Endothelial cell of umbilical vein (primary cell): ENCODE measurements around the gene CHRNA9. TPM values are rescaled to one million over a fixed set of nuclear protein-coding genes. Genes with fewer than 3 reads are reported as not detected.

ENCODE experiments used
- BruUV-seq: library from RNA; stranded (reverse); fragments of 400-500 nt; replicated peaks from 2 replicates; lab custom pipeline; 2021; lab: Mats Ljungman, UMichigan
- CTCF ChIA-PET: fragments of 300-600, 350-600 bp; sonication (Branson Sonifier 250); formaldehyde crosslinking; loops from one replicate; lab custom pipeline; 2021; ENCODE audit warnings: antibody characterized with exemption, inconsistent platforms; lab: Charles Lee
- POLR2A ChIA-PET: fragments of 300-600, 350-600 bp; sonication (Branson Sonifier 250); formaldehyde crosslinking; loops from one replicate; lab custom pipeline; 2021; ENCODE audit warnings: antibody characterized with exemption, inconsistent platforms; lab: Charles Lee
- DNase-seq: peaks from one replicate; pipeline ENCODE4 v3.0.0-alpha.2; 2011; ENCODE audit warnings: low read depth, low spot score
- FAIRE-seq: peaks from 2 replicates; lab custom pipeline; 2011; peaks lifted over from hg19 to GRCh38; lab: Jason Lieb, UNC
- H2AFZ ChIP-seq: 2 replicates; pipeline ENCODE4 v1.6.0; 2012; ENCODE audit warnings: low read depth, low read length, control low read depth, inconsistent platforms
- H3K27ac ChIP-seq: 2 replicates; pipeline ENCODE4 v1.5.1; 2011; ENCODE audit warnings: low read depth, mild to moderate bottlenecking, control low read depth, low read length, moderate library complexity; ENCODE audit not compliant: insufficient read depth
- H3K27me3 ChIP-seq, 2 experiments: 2 replicates each; pipeline versions ENCODE4 v1.6.0 to v1.6.1; 2011; ENCODE audit warnings: low read length in 2 of 2, mixed read lengths in 1 of 2; ENCODE audit not compliant: control insufficient read depth in 2 of 2, insufficient read depth in 2 of 2
- H3K36me3 ChIP-seq, 2 experiments: 2 replicates in 1 of 2; 3 replicates in 1 of 2; pipeline ENCODE4 v1.5.1; 2011; ENCODE audit warnings: low read length in 2 of 2, mild to moderate bottlenecking in 1 of 2, moderate library complexity in 1 of 2; ENCODE audit not compliant: control insufficient read depth in 2 of 2, insufficient read depth in 2 of 2; ENCODE audit errors: extremely low read depth in 1 of 2
- H3K4me1 ChIP-seq: 3 replicates; pipeline ENCODE4 v1.5.1; 2011; ENCODE audit warnings: mild to moderate bottlenecking, low read length; ENCODE audit not compliant: control insufficient read depth, insufficient read depth; ENCODE audit errors: extremely low read depth
- H3K4me2 ChIP-seq: 2 replicates; pipeline ENCODE4 v1.6.1; 2011; ENCODE audit warnings: low read length, control low read depth, mixed read lengths; ENCODE audit not compliant: insufficient read depth
- H3K4me3 ChIP-seq, 3 experiments: fragments of 200-600 bp in 1 of 3; sonication (generic), shearing (Covaris generic) in 1 of 3; replicated peaks in 1 of 3; 2 replicates each; pipeline ENCODE4 v1.5.1; 2011 to 2016; ENCODE audit warnings: control low read depth in 3 of 3, low read length in 3 of 3, mild to moderate bottlenecking in 2 of 3, inconsistent platforms in 1 of 3, low read depth in 1 of 3, moderate library complexity in 1 of 3; ENCODE audit not compliant: insufficient read depth in 1 of 3
- H3K79me2 ChIP-seq: 2 replicates; pipeline ENCODE4 v1.6.0; 2012; ENCODE audit warnings: low read length, inconsistent platforms; ENCODE audit not compliant: control insufficient read depth, insufficient read depth
- H3K9ac ChIP-seq: replicated peaks from 2 replicates; pipeline ENCODE3; 2011; ENCODE audit warnings: low read length, control low read depth; ENCODE audit not compliant: insufficient read depth; ENCODE audit errors: extremely low read depth
- H3K9me1 ChIP-seq: replicated peaks from 3 replicates; pipeline ENCODE4 v1.6.0; 2011; ENCODE audit warnings: mild to moderate bottlenecking, low read length; ENCODE audit not compliant: control insufficient read depth, insufficient read depth; ENCODE audit errors: extremely low read depth
- H3K9me3 ChIP-seq: replicated peaks from 2 replicates; pipeline ENCODE4 v1.5.1; 2012; ENCODE audit warnings: low read length, inconsistent platforms; ENCODE audit not compliant: control insufficient read depth, insufficient read depth
- H4K20me1 ChIP-seq: replicated peaks from 2 replicates; pipeline ENCODE3; 2011; ENCODE audit warnings: mild to moderate bottlenecking, low read length; ENCODE audit not compliant: control insufficient read depth, insufficient read depth; ENCODE audit errors: extremely low read depth
- CTCF ChIP-seq, 2 donors: IDR thresholded peaks; 1 replicate in 1 of 2; 2 replicates in 1 of 2; pipeline ENCODE4 v1.5.1; 2011; ENCODE audit warnings: low read length in 2 of 2, mild to moderate bottlenecking in 2 of 2, moderate library complexity in 2 of 2, control low read depth in 1 of 2, inconsistent platforms in 1 of 2, low read depth in 1 of 2; ENCODE audit not compliant: insufficient read depth in 1 of 2; ENCODE audit errors: extremely low read depth in 1 of 2
- EZH2 ChIP-seq: IDR thresholded peaks from 2 replicates; pipeline ENCODE4 v1.6.1; 2012; ENCODE audit warnings: borderline replicate concordance, low read depth, mild to moderate bottlenecking, moderate library complexity, low read length, inconsistent platforms; ENCODE audit not compliant: severe bottlenecking
- FOS ChIP-seq: IDR thresholded peaks from 2 replicates; pipeline ENCODE4 v1.6.1; 2011; ENCODE audit warnings: mild to moderate bottlenecking, low read length, moderate library complexity, borderline replicate concordance; ENCODE audit not compliant: insufficient read depth
- GATA2 ChIP-seq: IDR thresholded peaks from 2 replicates; pipeline ENCODE4 v1.7.0; 2011; ENCODE audit warnings: low read depth, mild to moderate bottlenecking, moderate library complexity, mixed read lengths, low read length; ENCODE audit not compliant: insufficient read length, insufficient read depth
- JUN ChIP-seq: IDR thresholded peaks from 2 replicates; pipeline ENCODE4 v1.6.1; 2011; ENCODE audit warnings: borderline replicate concordance, low read depth; ENCODE audit not compliant: insufficient read length, insufficient read depth
- MYC ChIP-seq: IDR thresholded peaks from one replicate; pipeline ENCODE4 v1.6.1; 2011; ENCODE audit warnings: mild to moderate bottlenecking, low read depth, low read length
- POLR2A ChIP-seq: IDR thresholded peaks from 2 replicates; pipeline ENCODE4 v1.6.1; 2012; ENCODE audit warnings: low read depth, mild to moderate bottlenecking, control low read depth, low read length
- POLR2AphosphoS5 ChIP-seq: IDR thresholded peaks from 2 replicates; pipeline ENCODE4 v1.6.1; 2012; ENCODE audit warnings: low read depth, mild to moderate bottlenecking, control low read depth, low read length, moderate library complexity; ENCODE audit not compliant: insufficient read depth
- dilution Hi-C: fragments of 300-500 bp; cut with MboI; formaldehyde crosslinking; loops from one replicate; pipeline ENCODE4 v1.15.0; 2019; ENCODE audit warnings: low sequenced_read_pairs; ENCODE audit not compliant: extremely low pct_ligation_motif_present
- intact Hi-C: fragments of 100-400 bp; cut with micrococcal nuclease; formaldehyde crosslinking; loops from one replicate; pipeline ENCODE4 v1.10.0; 2022
- polyA plus RNA-seq, 4 experiments: library from polyadenylated mRNA; depleted of rRNA in 3 of 4; stranded (reverse) in 3 of 4; unstranded in 1 of 4; fragments of >200 nt; gene quantifications; 2 replicates each; pipeline versions ENCODE4 v1.2.1 to v1.2.3, GENCODE V29; 2011 to 2012; ENCODE audit warnings: missing spikeins in 1 of 4
- total RNA-seq: library from RNA; stranded (reverse); gene quantifications from 2 replicates; pipeline ENCODE4 v1.2.3, GENCODE V29; 2021
- TF ChIP-seq, protein P1 (sequence below): IDR thresholded peaks from 2 replicates; pipeline ENCODE4 v1.6.1; 2011; ENCODE audit not compliant: insufficient read depth, insufficient read length

CHRNA9 gene
- total and polyA plus RNA-seq, 2 donors (not counting 3 experiments of a cell fraction or from before 2014, with no cell fraction given), result not detected

DNA sequence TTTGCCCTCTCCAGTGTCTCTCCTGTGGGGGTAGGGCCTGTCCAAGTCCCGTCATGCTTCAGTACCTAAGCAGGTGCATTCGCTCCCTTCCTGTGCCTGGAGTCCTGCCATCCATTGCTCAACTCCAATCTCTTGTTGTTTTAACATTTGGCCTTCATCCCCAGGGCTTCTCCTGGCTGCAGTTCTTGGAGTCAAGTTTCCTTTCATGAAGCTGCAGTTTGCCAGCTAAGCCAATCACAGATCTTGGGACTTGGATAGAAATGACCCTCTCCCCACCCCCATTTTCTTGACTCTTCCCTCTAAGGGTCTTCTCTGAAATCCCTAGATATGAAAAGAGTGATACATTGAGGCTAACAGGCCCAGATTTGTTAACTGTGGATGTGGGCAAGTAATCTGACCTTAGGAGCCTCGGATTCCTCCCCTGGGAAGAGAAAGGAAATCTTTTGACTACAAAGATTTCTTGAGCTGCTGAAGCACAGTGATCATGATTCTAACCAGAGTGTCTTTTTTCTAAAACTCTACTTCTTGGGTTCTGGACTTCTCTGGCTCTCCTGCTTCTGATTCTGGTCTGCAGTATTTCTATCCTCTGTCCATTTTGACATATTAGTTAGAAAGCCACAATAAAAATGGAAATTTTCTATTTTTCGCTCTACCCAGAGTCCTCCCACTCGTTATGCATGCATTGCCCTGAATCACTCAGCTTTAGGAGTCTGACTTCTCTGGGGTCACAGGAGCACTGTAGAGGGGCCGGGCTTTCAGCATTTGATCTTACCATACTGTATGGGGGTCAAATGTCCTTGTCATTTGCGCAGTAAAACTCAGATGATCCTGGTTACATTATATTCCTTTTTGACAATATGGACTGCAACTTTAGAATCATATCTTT lies 61.0 kb downstream of the CHRNA9 start:
- Histone ChIP-seq H3K36me3 (no peaks in the 10 kb centered on the region), H3K27ac (no peak overlapping the region), H3K27me3 (no peaks in the 10 kb centered on the region), H3K9me1 (no peaks in the 10 kb centered on the region), H3K4me1 (no peaks in the 10 kb centered on the region), H3K9ac (no peak overlapping the region), H2AFZ (no peak overlapping the region), H4K20me1 (no peaks in the 10 kb centered on the region), H3K4me3 (no peak overlapping the region), H3K9me3 (no peaks in the 10 kb centered on the region), H3K4me2 (no peak overlapping the region), H3K79me2 (no peaks in the 10 kb centered on the region)
- ChIA-PET POLR2A (no interaction called here), CTCF (no interaction called here)
- intact Hi-C loops (no loop called here), dilution Hi-C loops (no loop called here)
- no peak for FAIRE-seq
- BruUV-seq, result no TSS peak
- no peak for TF ChIP-seq FOS
- no peak for TF ChIP-seq MYC
- TF ChIP-seq CTCF (IDR thresholded peaks at IDR 0.05; ENCODE audit: extremely low read depth in 1 of 2, insufficient read depth in 1 of 2, low read depth in 1 of 2, low read length in 2 of 2), result no peak
- TF ChIP-seq GATA2, result no peak
- TF ChIP-seq JUN, result no peak
- TF ChIP-seq POLR2A, result no peak
- no peak for TF ChIP-seq POLR2AphosphoS5
- TF ChIP-seq, protein P1, sequence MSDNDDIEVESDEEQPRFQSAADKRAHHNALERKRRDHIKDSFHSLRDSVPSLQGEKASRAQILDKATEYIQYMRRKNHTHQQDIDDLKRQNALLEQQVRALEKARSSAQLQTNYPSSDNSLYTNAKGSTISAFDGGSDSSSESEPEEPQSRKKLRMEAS, result no peak
- TF ChIP-seq EZH2, result no peak
- no peak for DNase-seq
